WTC11 (cell line): Measurements from ENCODE around the gene RNF7. TPM values are rescaled to one million over a fixed set of nuclear protein-coding genes. Genes with fewer than 3 reads are reported as not detected.
A peak's percentile ranks its signal among the peaks of the same experiment; 100 is the strongest.

Experiments used
- AR ChIP-seq: fragments of 250-450 bp; sonication (Bioruptor Pico); IDR thresholded peaks from 2 replicates; pipeline ENCODE4 v1.9.0; 2021; ENCODE audit warnings: mild to moderate bottlenecking
- CTCF ChIP-seq: fragments of 200-600 bp; IDR thresholded peaks from 2 replicates; pipeline ENCODE4 v1.8.0; 2022; ENCODE audit warnings: antibody characterized with exemption
- ELF4 ChIP-seq: sonication (generic); formaldehyde crosslinking; IDR thresholded peaks from 2 replicates; pipeline ENCODE4 v1.8.1; 2022; ENCODE audit warnings: low read depth, mild to moderate bottlenecking, moderate library complexity, missing genetic modification reagents
- JAZF1 ChIP-seq: fragments of 250-450 bp; sonication (Bioruptor Pico); IDR thresholded peaks from 2 replicates; pipeline ENCODE4 v1.9.0; 2021; ENCODE audit warnings: moderate library complexity, mild to moderate bottlenecking, inconsistent platforms
- MYBL2 ChIP-seq: sonication (generic); formaldehyde crosslinking; IDR thresholded peaks from 2 replicates; pipeline ENCODE4 v1.8.1; 2023; ENCODE audit warnings: mild to moderate bottlenecking, moderate library complexity, missing genetic modification reagents
- NFE2L1 ChIP-seq: sonication (generic); formaldehyde crosslinking; IDR thresholded peaks from 2 replicates; pipeline ENCODE4 v1.8.1; 2023; ENCODE audit warnings: missing genetic modification reagents
- NR1H2 ChIP-seq: sonication (generic); formaldehyde crosslinking; IDR thresholded peaks from 2 replicates; pipeline ENCODE4 v1.9.0; 2021; ENCODE audit warnings: mild to moderate bottlenecking, moderate library complexity, missing genetic modification reagents
- NR3C1 ChIP-seq: sonication (generic); formaldehyde crosslinking; conservative IDR thresholded peaks from 2 replicates; pipeline ENCODE4 v1.8.1; 2023; ENCODE audit warnings: low read depth, mild to moderate bottlenecking, missing genetic modification reagents
- PREB ChIP-seq: sonication (generic); formaldehyde crosslinking; IDR thresholded peaks from 2 replicates; pipeline ENCODE4 v1.8.1; 2022; ENCODE audit warnings: mild to moderate bottlenecking, missing genetic modification reagents, moderate library complexity, borderline replicate concordance
- RORB ChIP-seq: fragments of 250-450 bp; sonication (Bioruptor Pico); IDR thresholded peaks from 2 replicates; pipeline ENCODE4 v1.9.0; 2021; ENCODE audit warnings: mild to moderate bottlenecking
- SMAD4 ChIP-seq: sonication (generic); formaldehyde crosslinking; IDR thresholded peaks from 2 replicates; pipeline ENCODE4 v1.8.0; 2022; ENCODE audit warnings: mild to moderate bottlenecking, missing genetic modification reagents
- SOX15 ChIP-seq: fragments of 250-450 bp; sonication (Bioruptor Pico); IDR thresholded peaks from 2 replicates; pipeline ENCODE4 v1.9.0; 2021; ENCODE audit warnings: mild to moderate bottlenecking
- TEAD1 ChIP-seq: sonication (generic); formaldehyde crosslinking; IDR thresholded peaks from 2 replicates; pipeline ENCODE4 v1.8.0; 2022; ENCODE audit warnings: mild to moderate bottlenecking, missing genetic modification reagents
- ZNF219 ChIP-seq: sonication (generic); formaldehyde crosslinking; IDR thresholded peaks from 2 replicates; pipeline ENCODE4 v1.8.0; 2023; ENCODE audit warnings: missing genetic modification reagents, mild to moderate bottlenecking, borderline replicate concordance
- ZNF281 ChIP-seq: sonication (generic); formaldehyde crosslinking; IDR thresholded peaks from 2 replicates; pipeline ENCODE4 v1.8.0; 2023; ENCODE audit warnings: mild to moderate bottlenecking, missing genetic modification reagents
- ZNF416 ChIP-seq: fragments of 250-450 bp; sonication (Bioruptor Pico); IDR thresholded peaks from 2 replicates; pipeline ENCODE4 v1.9.0; 2021; ENCODE audit warnings: mild to moderate bottlenecking, inconsistent platforms
- ZNF425 ChIP-seq: fragments of 250-450 bp; sonication (Bioruptor Pico); conservative IDR thresholded peaks from 2 replicates; pipeline ENCODE4 v1.9.0; 2021; ENCODE audit warnings: mild to moderate bottlenecking
- ZNF671 ChIP-seq: fragments of 250-450 bp; sonication (Bioruptor Pico); IDR thresholded peaks from 2 replicates; pipeline ENCODE4 v1.8.0; 2021; ENCODE audit warnings: mild to moderate bottlenecking
- total RNA-seq: library from RNA; stranded (reverse); gene quantifications from 3 replicates; pipeline ENCODE4 v1.2.3, GENCODE V29; 2021
- TF ChIP-seq, protein P1 (sequence below): sonication (generic); formaldehyde crosslinking; IDR thresholded peaks from 2 replicates; pipeline ENCODE4 v1.8.1; 2023; ENCODE audit warnings: mild to moderate bottlenecking, missing genetic modification reagents, moderate library complexity
- TF ChIP-seq, protein P2 (sequence below): sonication (generic); formaldehyde crosslinking; IDR thresholded peaks from 2 replicates; pipeline ENCODE4 v1.8.0; 2022; ENCODE audit warnings: mild to moderate bottlenecking, missing genetic modification reagents
- TF ChIP-seq, protein P3 (sequence below): sonication (generic); formaldehyde crosslinking; IDR thresholded peaks from 2 replicates; pipeline ENCODE4 v1.8.1; 2022; ENCODE audit warnings: low read depth, mild to moderate bottlenecking, moderate library complexity, missing genetic modification reagents, borderline replicate concordance
- TF ChIP-seq, protein P4 (sequence below): fragments of 250-450 bp; sonication (Bioruptor Pico); IDR thresholded peaks from 2 replicates; pipeline ENCODE4 v1.9.0; 2021; ENCODE audit warnings: moderate library complexity, mild to moderate bottlenecking, inconsistent platforms, borderline replicate concordance

Gene RNF7
- total RNA-seq, 1 experiment from 2014 or later: 133 TPM

- TF ChIP-seq ZNF425 (CRISPR knock-in tag) (no peak), ELF4 (CRISPR knock-in tag) (no peak), ZNF219 (no peak), PREB (CRISPR knock-in tag) (no peak), ZNF281 (CRISPR knock-in tag) (0 out of 2 replicates have a peak, but pooled peaks have one; percentile 31), TEAD1 (CRISPR knock-in tag) (peak; percentile 28), RORB (CRISPR knock-in tag) (no peak), ZNF416 (CRISPR knock-in tag) (peak; percentile 80; the same call in 1 of the 2 replicates), JAZF1 (CRISPR knock-in tag) (no peak), SOX15 (CRISPR knock-in tag) (no peak), NR1H2 (no peak), NFE2L1 (CRISPR knock-in tag) (no peak), AR (CRISPR knock-in tag) (no peak), NR3C1 (CRISPR knock-in tag) (no peak), CTCF (peak; percentile 64), MYBL2 (CRISPR knock-in tag) (peak; percentile 86), SMAD4 (CRISPR knock-in tag) (no peak), ZNF671 (CRISPR knock-in tag) (no peak)
- TF ChIP-seq, protein P1, sequence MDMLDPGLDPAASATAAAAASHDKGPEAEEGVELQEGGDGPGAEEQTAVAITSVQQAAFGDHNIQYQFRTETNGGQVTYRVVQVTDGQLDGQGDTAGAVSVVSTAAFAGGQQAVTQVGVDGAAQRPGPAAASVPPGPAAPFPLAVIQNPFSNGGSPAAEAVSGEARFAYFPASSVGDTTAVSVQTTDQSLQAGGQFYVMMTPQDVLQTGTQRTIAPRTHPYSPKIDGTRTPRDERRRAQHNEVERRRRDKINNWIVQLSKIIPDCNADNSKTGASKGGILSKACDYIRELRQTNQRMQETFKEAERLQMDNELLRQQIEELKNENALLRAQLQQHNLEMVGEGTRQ (CRISPR knock-in tag): peak; percentile 67
- TF ChIP-seq, protein P2, sequence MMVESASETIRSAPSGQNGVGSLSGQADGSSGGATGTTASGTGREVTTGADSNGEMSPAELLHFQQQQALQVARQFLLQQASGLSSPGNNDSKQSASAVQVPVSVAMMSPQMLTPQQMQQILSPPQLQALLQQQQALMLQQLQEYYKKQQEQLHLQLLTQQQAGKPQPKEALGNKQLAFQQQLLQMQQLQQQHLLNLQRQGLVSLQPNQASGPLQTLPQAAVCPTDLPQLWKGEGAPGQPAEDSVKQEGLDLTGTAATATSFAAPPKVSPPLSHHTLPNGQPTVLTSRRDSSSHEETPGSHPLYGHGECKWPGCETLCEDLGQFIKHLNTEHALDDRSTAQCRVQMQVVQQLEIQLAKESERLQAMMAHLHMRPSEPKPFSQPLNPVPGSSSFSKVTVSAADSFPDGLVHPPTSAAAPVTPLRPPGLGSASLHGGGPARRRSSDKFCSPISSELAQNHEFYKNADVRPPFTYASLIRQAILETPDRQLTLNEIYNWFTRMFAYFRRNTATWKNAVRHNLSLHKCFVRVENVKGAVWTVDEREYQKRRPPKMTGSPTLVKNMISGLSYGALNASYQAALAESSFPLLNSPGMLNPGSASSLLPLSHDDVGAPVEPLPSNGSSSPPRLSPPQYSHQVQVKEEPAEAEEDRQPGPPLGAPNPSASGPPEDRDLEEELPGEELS (CRISPR knock-in tag): peak; percentile 76; the same call in 1 of the 2 replicates
- TF ChIP-seq, protein P3, sequence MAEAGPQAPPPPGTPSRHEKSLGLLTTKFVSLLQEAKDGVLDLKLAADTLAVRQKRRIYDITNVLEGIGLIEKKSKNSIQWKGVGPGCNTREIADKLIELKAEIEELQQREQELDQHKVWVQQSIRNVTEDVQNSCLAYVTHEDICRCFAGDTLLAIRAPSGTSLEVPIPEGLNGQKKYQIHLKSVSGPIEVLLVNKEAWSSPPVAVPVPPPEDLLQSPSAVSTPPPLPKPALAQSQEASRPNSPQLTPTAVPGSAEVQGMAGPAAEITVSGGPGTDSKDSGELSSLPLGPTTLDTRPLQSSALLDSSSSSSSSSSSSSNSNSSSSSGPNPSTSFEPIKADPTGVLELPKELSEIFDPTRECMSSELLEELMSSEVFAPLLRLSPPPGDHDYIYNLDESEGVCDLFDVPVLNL (CRISPR knock-in tag): no peak
- TF ChIP-seq, protein P4, sequence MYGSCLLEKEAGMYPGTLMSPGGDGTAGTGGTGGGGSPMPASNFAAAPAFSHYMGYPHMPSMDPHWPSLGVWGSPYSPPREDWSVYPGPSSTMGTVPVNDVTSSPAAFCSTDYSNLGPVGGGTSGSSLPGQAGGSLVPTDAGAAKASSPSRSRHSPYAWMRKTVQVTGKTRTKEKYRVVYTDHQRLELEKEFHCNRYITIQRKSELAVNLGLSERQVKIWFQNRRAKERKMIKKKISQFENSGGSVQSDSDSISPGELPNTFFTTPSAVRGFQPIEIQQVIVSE (CRISPR knock-in tag): no peak
Measured at GRCh38 chr3:141738022-141738890, at the start of gene RNF7 (continued).
